Measurements from ENCODE around the gene ATP12A. TPM values are rescaled to one million over a fixed set of nuclear protein-coding genes. Genes with fewer than 3 reads are reported as not detected.

Gene ATP12A
- total RNA-seq, 1 donor from 2014 or later, result not detected

DNA sequence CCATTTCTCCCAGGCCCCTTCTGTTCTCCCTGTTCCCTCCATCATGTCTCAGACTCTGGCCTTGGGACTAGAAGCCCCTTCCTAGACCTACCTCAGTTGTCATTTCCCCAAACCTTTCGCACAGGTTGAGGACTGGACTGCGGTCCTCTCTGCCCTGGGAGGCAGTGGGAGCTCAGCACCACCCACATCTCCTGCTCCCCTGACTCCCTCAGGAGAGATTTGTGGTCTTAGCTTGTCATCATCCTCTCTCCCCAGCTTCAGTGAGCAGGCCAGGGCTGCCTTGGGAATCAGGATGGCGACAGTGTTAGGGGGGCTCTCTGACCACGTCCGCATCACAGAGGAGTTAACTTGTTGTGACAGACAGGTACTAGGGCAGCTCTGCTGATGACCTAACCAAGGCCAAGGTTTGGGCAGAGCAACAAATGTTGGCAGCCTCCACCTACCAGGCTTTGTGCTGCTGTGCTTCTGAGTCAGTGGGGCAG is 58.2 kb downstream of the ATP12A start:
- H3K9me3 ChIP-seq, result no peaks in the 10 kb centered on the region
- no peak for DNase-seq (ENCODE audit: extremely low spot score in 2 of 2)
- no peak overlapping the region for H3K4me3 ChIP-seq
- TF ChIP-seq, protein P1, sequence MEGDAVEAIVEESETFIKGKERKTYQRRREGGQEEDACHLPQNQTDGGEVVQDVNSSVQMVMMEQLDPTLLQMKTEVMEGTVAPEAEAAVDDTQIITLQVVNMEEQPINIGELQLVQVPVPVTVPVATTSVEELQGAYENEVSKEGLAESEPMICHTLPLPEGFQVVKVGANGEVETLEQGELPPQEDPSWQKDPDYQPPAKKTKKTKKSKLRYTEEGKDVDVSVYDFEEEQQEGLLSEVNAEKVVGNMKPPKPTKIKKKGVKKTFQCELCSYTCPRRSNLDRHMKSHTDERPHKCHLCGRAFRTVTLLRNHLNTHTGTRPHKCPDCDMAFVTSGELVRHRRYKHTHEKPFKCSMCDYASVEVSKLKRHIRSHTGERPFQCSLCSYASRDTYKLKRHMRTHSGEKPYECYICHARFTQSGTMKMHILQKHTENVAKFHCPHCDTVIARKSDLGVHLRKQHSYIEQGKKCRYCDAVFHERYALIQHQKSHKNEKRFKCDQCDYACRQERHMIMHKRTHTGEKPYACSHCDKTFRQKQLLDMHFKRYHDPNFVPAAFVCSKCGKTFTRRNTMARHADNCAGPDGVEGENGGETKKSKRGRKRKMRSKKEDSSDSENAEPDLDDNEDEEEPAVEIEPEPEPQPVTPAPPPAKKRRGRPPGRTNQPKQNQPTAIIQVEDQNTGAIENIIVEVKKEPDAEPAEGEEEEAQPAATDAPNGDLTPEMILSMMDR (IDR thresholded peaks at IDR 0.05), result no peak
- TF ChIP-seq POLR2AphosphoS5 (IDR thresholded peaks at IDR 0.05; ENCODE audit: insufficient read depth in 1 of 2, low read depth in 1 of 2) (no peak), POLR2A (IDR thresholded peaks at IDR 0.05) (no peak)
- H3K27me3 ChIP-seq, result no peaks in the 10 kb centered on the region
- H3K4me1 ChIP-seq, result no peaks in the 10 kb centered on the region
- H3K27ac ChIP-seq, result no peak overlapping the region
- intact Hi-C loops (cut with DNase I), result no loop called here
- H3K36me3 ChIP-seq, result no peaks in the 10 kb centered on the region

DNA sequence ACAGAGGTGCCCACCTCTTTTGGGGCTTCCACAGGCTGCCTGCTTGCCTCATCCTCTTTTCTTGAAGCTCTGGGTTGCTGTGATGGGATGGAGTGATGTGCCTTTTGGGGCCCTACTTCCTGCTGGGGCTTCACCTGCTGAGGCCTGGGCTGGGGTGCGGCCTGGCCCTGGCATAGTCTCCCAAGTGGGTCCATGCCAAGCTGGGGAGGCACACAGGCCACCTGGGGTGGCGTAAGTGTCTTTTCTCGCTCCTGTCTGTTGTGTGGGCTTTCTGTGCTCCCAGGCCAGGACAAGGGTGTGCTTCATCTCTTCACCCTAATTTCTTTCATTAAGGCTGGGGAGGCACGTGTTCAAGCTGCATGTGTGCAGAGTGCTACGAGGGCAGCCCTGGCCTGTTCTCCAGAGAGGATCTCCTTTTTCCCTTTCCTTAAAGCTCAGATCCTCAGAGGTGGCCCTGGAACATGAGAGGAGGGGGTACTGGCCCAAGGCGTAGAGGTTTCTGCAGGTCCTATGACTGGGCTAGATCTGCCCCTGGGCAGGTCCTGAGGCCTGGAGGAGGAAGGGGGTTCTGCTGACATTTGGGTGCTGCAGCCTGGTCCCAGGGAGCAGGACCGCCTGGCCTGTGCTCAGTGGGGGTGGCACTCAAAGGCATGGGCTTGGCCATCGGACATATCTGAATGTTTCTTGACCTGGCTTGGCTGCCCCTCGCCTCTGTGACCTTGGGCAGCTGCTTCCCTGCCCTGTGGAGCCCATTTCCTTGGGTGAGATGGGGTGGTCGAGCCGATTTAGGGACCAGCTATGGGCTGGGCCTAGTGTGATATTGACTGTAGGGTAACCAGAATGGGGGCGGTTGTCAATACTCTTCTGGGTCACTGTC is 60.0 kb downstream of the ATP12A start:
- intact Hi-C loops (cut with DNase I), result no loop called here
- Histone ChIP-seq H3K4me1 (no peaks in the 10 kb centered on the region), H3K27ac (no peak overlapping the region), H3K27me3 (no peaks in the 10 kb centered on the region), H3K36me3 (no peaks in the 10 kb centered on the region), H3K4me3 (no peak overlapping the region), H3K9me3 (no peaks in the 10 kb centered on the region)
- TF ChIP-seq, protein P1 (IDR thresholded peaks at IDR 0.05), result no peak
- TF ChIP-seq POLR2A (IDR thresholded peaks at IDR 0.05) (no peak), POLR2AphosphoS5 (IDR thresholded peaks at IDR 0.05; ENCODE audit: insufficient read depth in 1 of 2, low read depth in 1 of 2) (no peak)
- DNase-seq (ENCODE audit: extremely low spot score in 2 of 2), result no peak

DNA sequence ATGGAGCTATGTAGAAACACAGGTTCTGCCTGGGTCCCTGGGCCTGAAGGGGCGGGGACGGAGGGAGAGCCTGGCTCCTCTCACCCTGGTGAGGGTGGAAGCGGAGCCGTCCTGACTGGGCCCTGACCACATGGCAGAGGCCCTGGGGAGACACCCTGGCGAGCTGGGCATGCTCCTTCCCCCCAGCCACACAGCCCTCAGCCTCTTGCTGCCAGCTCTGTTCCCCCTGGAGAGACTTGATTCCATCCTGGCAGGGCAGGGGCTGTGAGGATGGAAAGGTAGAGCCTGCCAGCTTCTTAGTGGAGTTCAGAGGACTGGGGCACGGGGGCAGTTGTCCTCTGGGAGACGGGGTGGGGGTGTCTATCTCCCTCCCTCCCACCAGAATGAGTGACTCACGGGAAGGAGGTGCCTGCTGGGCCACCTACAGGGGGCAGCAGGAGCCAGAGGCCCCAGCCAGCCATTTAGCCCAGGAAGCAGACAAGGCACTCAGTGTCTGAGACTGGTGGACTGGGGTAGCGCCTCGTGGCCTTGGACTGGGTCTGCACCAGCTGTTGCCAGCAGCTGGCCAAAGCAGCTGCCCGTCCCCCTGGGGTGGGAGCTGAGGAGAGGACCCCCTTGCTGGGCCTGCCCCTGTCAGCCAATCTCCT is 60.9 kb downstream of the ATP12A start:
- Histone ChIP-seq H3K27ac (no peak overlapping the region), H3K4me1 (peaks cover 3% of the 10 kb centered on the region), H3K4me3 (no peak overlapping the region), H3K9me3 (no peaks in the 10 kb centered on the region), H3K27me3 (no peaks in the 10 kb centered on the region), H3K36me3 (no peaks in the 10 kb centered on the region)
- TF ChIP-seq POLR2A (IDR thresholded peaks at IDR 0.05) (no peak), POLR2AphosphoS5 (IDR thresholded peaks at IDR 0.05; ENCODE audit: insufficient read depth in 1 of 2, low read depth in 1 of 2) (no peak)
- TF ChIP-seq, protein P1 (IDR thresholded peaks at IDR 0.05), result no peak
- intact Hi-C loops (cut with DNase I), result no loop called here
- no peak for DNase-seq (ENCODE audit: extremely low spot score in 2 of 2)

DNA sequence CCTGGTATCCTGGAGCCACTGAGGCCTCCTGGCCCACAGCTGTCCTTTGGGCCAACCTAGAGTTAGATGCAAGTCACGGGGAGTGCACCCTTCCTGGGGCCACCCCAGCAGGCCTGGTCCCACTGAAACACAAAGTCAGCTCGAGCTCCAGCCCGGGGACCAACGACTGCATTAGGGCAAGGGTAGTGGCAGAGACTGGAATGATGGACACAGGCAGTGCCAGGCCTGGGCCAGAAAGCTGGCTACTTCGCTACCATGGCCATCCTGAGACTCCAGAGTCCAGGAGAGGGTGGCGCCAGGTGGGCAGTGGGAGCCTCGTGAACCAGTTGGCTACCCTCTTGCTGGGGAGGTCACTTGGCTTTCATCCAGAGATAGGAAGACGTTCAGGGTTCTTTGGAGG is 61.6 kb downstream of the ATP12A start:
- H3K4me1 ChIP-seq, result peaks cover 10% of the 10 kb centered on the region
- no peaks in the 10 kb centered on the region for H3K27me3 ChIP-seq
- DNase-seq (ENCODE audit: extremely low spot score in 2 of 2), result no peak
- intact Hi-C loops (cut with DNase I), result no loop called here
- H3K4me3 ChIP-seq, result no peak overlapping the region
- H3K27ac ChIP-seq, result no peak overlapping the region
- H3K36me3 ChIP-seq, result no peaks in the 10 kb centered on the region
- H3K9me3 ChIP-seq, result no peaks in the 10 kb centered on the region
- TF ChIP-seq, protein P1 (IDR thresholded peaks at IDR 0.05), result no peak
- TF ChIP-seq POLR2A (IDR thresholded peaks at IDR 0.05), result no peak
- no peak for TF ChIP-seq POLR2AphosphoS5 (IDR thresholded peaks at IDR 0.05; ENCODE audit: insufficient read depth in 1 of 2, low read depth in 1 of 2)

Measured in vagina (tissue), 2 donors.